ENCODE results near the gene KCNQ1OT1.

KCNQ1OT1 gene

DNA sequence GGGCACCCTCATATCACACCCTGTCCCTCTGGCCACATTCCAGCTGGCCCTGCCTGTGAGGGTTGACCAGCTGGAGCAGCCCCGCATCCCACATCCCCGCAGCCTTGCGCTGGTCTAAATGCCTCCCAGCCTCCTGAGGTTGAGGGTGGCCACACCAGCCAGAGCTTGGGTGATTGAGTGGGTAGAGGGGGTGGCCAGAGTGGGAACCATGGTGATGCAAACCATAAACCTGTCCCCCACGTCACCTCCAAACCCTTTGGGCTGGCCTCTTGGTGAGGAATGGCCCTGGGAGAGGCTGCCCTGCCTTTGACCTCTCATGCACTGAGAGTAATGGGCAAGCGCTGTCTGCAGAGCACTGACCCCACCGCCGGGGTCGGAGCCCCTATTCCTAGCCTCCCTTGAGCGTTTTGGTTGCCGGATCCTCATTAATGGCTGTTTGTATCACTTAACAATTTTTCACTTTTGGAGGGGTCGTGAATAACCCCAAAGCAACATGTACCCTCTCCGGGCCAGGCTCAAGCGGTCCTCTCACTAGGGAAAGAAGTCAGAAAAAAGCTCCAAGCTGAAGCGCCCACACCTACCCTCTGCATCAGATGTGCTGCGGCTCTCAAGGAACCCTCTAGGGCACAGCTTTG is 16.0 kb upstream of the KCNQ1OT1 start:
- no peaks in the 10 kb centered on the region for H3K36me3 ChIP-seq (ENCODE audit: insufficient read depth, low read depth, low read length)
- no peak overlapping the region for H3K27ac ChIP-seq (ENCODE audit: low read length)
- H3K9me3 ChIP-seq (ENCODE audit: insufficient read depth, low read depth, low read length): peaks cover 6% of the 10 kb centered on the region
- H3K4me3 ChIP-seq (ENCODE audit: low read length): no peak overlapping the region
- H3K9ac ChIP-seq (ENCODE audit: low read depth, low read length): no peak overlapping the region
- H3K27me3 ChIP-seq (ENCODE audit: insufficient read depth, low read length): peaks cover 100% of the 10 kb centered on the region
- H3K4me1 ChIP-seq (ENCODE audit: insufficient read depth, low read length): peaks cover 21% of the 10 kb centered on the region

DNA sequence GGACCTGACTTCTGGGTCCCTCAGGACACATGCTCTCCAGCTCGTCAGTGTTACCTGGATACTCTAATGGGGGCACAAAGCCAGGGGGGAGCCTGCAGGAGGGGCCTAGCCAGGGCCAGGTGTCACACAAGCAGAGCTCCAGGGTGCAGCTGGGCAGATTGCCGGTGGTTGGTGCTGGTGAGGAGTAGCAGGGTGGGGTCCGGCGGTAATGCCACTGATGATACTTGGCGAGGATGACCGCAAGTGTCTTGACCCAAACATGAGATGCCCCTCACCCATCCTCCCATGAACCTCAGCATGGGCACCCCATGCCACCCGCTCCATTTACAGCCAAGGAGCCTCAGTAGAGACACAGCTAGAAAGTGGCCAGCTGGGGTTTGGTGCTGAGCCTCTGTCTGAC is 15.1 kb upstream of the KCNQ1OT1 start:
- Histone ChIP-seq H3K4me1 (ENCODE audit: insufficient read depth, low read length) (peaks cover 17% of the 10 kb centered on the region), H3K36me3 (ENCODE audit: insufficient read depth, low read depth, low read length) (no peaks in the 10 kb centered on the region), H3K9me3 (ENCODE audit: insufficient read depth, low read depth, low read length) (peaks cover 14% of the 10 kb centered on the region), H3K27ac (ENCODE audit: low read length) (no peak overlapping the region), H3K9ac (ENCODE audit: low read depth, low read length) (no peak overlapping the region), H3K4me3 (ENCODE audit: low read length) (no peak overlapping the region), H3K27me3 (ENCODE audit: insufficient read depth, low read length) (peaks cover 99% of the 10 kb centered on the region)

DNA sequence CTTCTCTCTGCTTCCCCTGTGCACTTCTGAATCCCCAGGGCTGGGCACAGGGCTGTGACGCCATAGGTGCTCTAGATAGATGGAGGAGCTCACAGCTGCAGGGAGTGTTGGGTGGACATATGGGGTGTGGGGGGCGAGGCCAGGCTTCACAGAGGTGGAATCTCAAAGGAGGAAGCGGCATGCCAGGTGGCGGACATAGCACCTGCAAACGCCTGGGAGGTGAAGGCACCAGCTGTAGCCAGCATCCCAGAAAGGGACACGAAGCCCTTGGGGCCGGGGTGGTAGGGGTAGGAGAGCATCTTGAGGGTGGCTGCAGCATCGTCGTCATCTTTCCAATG is 14.6 kb upstream of the KCNQ1OT1 start:
- no peak overlapping the region for H3K4me3 ChIP-seq (ENCODE audit: low read length)
- H3K27me3 ChIP-seq (ENCODE audit: insufficient read depth, low read length): peaks cover 99% of the 10 kb centered on the region
- H3K9me3 ChIP-seq (ENCODE audit: insufficient read depth, low read depth, low read length): peaks cover 14% of the 10 kb centered on the region
- H3K36me3 ChIP-seq (ENCODE audit: insufficient read depth, low read depth, low read length): no peaks in the 10 kb centered on the region
- H3K4me1 ChIP-seq (ENCODE audit: insufficient read depth, low read length): peaks cover 15% of the 10 kb centered on the region
- H3K27ac ChIP-seq (ENCODE audit: low read length): no peak overlapping the region
- H3K9ac ChIP-seq (ENCODE audit: low read depth, low read length): no peak overlapping the region

DNA sequence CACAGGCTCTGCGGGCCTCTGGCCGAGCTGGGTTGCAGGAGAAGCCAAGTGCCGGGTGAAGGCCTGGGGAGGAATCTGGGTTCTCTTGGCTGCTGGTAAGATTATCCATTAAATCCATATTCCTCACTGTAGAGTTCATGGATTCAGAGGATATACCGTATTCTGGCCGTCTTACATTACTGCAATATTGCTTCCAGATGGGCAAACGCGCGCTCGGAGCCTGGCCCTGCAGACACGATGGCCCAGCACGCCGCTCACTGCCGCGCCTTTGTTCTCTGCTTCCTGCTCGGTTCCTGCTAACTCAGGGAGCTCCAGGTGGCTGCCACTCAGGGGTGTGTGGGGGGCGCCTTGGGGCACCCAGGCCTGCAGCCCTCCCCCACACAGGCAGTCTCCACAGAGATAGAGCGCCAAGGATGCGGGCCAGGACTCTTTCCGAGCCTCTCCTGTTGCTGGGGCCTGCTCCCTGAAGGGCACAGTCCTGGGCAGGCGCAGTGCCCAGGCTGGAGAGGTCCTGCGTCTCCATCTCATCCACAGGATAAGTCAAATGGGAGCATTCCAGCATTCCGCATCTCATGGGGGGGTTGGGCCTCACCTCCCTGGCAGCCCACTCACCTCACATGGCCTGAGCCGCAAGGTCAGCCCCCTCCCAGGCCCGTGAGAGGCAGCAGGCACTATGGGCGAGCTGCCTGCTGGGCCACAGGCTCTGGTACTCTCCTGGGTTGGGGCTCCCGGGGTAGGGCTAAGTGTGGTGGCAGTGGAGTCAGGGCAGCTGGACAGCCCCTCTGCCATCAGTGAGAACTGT is 14.1 kb upstream of the KCNQ1OT1 start:
- Histone ChIP-seq H3K36me3 (ENCODE audit: insufficient read depth, low read depth, low read length) (no peaks in the 10 kb centered on the region), H3K27ac (ENCODE audit: low read length) (no peak overlapping the region), H3K27me3 (ENCODE audit: insufficient read depth, low read length) (peaks cover 98% of the 10 kb centered on the region)

DNA sequence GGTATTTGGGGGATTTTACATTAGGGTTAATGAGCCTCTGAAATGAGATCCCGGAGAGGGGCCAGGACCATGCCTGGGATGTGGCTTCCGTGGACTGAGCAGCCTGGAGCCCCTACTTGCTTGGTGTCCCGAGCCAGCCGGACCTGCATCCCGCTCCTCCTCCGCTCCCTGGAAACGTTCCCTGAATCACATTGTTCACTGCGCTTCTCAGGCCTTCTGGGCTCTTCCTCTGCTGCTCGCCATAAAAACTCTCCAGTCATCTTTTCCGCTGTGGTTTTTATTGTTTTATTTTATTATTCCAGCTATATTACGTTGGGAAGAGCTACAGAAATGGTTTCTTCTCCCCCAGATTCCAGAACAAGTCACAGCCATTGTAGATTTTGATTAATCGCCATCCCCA is 13.3 kb upstream of the KCNQ1OT1 start:
- Histone ChIP-seq H3K9me3 (ENCODE audit: insufficient read depth, low read depth, low read length) (peaks cover 14% of the 10 kb centered on the region), H3K27me3 (ENCODE audit: insufficient read depth, low read length) (peaks cover 98% of the 10 kb centered on the region), H3K27ac (ENCODE audit: low read length) (no peak overlapping the region), H3K36me3 (ENCODE audit: insufficient read depth, low read depth, low read length) (no peaks in the 10 kb centered on the region), H3K4me1 (ENCODE audit: insufficient read depth, low read length) (peaks cover 4% of the 10 kb centered on the region; the same call in 1 of the 2 replicates), H3K4me3 (ENCODE audit: low read length) (no peak overlapping the region), H3K9ac (ENCODE audit: low read depth, low read length) (no peak overlapping the region)

More for the DNA sequence above, 14.1 kb upstream of the KCNQ1OT1 start:
- Histone ChIP-seq H3K4me3 (ENCODE audit: low read length) (no peak overlapping the region), H3K9me3 (ENCODE audit: insufficient read depth, low read depth, low read length) (peaks cover 14% of the 10 kb centered on the region), H3K4me1 (ENCODE audit: insufficient read depth, low read length) (peaks cover 11% of the 10 kb centered on the region), H3K9ac (ENCODE audit: low read depth, low read length) (no peak overlapping the region)

DNA sequence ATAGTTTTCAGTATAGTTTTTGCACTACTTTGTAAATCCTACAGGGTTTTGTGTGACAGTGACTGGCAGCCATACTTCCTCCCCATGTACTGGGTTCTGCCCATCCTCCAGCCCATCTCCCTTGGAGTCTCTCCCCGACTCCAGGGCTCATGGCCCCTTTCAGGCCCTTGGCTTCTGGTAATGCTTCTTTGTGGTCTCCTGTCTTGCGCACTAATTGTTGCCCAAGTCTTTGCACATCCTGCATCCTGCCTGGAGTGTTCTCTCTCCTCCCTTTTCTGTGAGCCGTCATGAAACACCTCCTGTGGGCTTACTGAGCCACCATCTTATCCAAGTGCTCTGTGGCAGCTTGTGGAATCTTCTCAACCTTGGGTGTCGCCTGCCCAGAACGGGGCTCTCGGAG is 11.4 kb upstream of the KCNQ1OT1 start:
- Histone ChIP-seq H3K4me3 (ENCODE audit: low read length) (no peak overlapping the region), H3K27me3 (ENCODE audit: insufficient read depth, low read length) (peaks cover 98% of the 10 kb centered on the region), H3K9ac (ENCODE audit: low read depth, low read length) (no peak overlapping the region), H3K9me3 (ENCODE audit: insufficient read depth, low read depth, low read length) (peaks cover 14% of the 10 kb centered on the region), H3K4me1 (ENCODE audit: insufficient read depth, low read length) (no peaks in the 10 kb centered on the region; the same call in 1 of the 2 replicates), H3K36me3 (ENCODE audit: insufficient read depth, low read depth, low read length) (no peaks in the 10 kb centered on the region), H3K27ac (ENCODE audit: low read length) (no peak overlapping the region)

DNA sequence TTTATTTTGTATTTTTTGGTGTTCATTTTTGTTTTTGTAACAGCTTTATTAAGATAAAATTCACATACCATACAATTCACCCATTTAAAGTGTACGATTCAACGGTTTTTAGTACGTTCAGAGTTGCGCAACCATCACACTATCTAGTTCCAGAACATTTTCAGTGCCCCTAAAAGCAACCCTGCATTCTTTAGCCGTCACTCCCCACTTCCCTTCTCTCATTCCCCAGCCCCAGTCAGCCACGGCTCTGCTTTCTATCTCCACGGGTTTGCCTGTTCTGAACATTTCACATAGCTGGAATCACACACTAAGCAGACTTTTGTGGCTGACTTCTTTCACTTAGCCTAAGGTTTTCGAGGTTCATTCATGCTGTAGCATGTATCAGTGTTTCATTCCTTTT is 9.6 kb upstream of the KCNQ1OT1 start:
- Histone ChIP-seq H3K9me3 (ENCODE audit: insufficient read depth, low read depth, low read length) (peaks cover 14% of the 10 kb centered on the region), H3K9ac (ENCODE audit: low read depth, low read length) (no peak overlapping the region), H3K27me3 (ENCODE audit: insufficient read depth, low read length) (peaks cover 98% of the 10 kb centered on the region), H3K4me1 (ENCODE audit: insufficient read depth, low read length) (no peaks in the 10 kb centered on the region; the same call in 1 of the 2 replicates), H3K27ac (ENCODE audit: low read length) (no peak overlapping the region), H3K4me3 (ENCODE audit: low read length) (no peak overlapping the region), H3K36me3 (ENCODE audit: insufficient read depth, low read depth, low read length) (no peaks in the 10 kb centered on the region)

DNA sequence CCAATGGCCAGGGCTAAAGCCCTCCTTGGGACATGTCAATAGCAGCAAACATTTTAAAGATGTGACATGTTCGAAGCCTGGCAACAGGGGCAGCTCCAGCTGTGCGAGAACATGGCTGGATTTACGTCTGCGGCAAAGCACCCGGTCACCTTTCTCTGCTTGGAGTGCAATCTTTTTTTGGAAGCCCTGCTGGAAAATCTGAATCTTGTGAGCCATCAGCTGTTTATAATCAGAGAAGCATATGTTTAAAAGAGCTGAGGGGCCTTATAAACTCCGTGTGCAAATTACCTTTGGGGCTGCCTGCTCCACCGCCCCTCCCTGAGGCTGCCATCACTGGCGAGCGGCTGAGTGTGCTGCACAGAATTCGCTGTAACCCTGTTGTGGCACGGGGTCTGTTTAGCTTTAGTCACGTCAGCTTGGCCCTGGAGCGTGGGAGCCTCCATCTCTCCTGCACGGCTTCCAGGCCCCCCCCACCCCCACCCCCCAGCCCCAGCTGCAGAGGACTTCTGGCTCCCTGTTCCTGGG is 9.0 kb upstream of the KCNQ1OT1 start:
- peaks cover 14% of the 10 kb centered on the region for H3K9me3 ChIP-seq (ENCODE audit: insufficient read depth, low read depth, low read length)
- no peaks in the 10 kb centered on the region for H3K36me3 ChIP-seq (ENCODE audit: insufficient read depth, low read depth, low read length)
- no peak overlapping the region for H3K4me3 ChIP-seq (ENCODE audit: low read length)
- peaks cover 2% of the 10 kb centered on the region; the same call in 1 of the 2 replicates for H3K4me1 ChIP-seq (ENCODE audit: insufficient read depth, low read length)
- peaks cover 98% of the 10 kb centered on the region for H3K27me3 ChIP-seq (ENCODE audit: insufficient read depth, low read length)
- H3K9ac ChIP-seq (ENCODE audit: low read depth, low read length): no peak overlapping the region
- H3K27ac ChIP-seq (ENCODE audit: low read length): no peak overlapping the region

DNA sequence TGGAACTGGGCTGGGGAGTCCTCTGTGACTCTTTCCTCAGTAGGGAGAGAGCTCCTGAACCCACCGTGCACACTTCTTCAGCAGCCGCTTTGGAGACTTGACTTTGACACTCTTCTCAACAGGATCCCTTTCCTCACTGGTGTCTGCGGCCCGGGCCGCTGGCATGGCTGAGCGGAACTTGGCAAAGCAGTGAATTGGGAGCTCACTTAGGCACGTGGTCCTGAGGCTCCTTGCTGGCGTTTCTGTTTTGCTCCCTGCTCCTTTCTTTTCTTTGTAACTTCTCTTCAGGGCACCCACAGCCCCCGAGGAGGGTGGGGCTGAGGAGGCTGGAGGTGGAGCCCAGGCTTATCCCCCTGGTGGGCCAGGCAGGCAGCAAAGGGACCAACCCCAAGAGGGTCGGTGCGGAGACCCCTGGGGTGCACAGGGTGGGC is 8.4 kb upstream of the KCNQ1OT1 start:
- Histone ChIP-seq H3K4me1 (ENCODE audit: insufficient read depth, low read length) (peaks cover 8% of the 10 kb centered on the region; the same call in 1 of the 2 replicates), H3K27me3 (ENCODE audit: insufficient read depth, low read length) (peaks cover 98% of the 10 kb centered on the region), H3K9ac (ENCODE audit: low read depth, low read length) (no peak overlapping the region), H3K9me3 (ENCODE audit: insufficient read depth, low read depth, low read length) (peaks cover 14% of the 10 kb centered on the region), H3K36me3 (ENCODE audit: insufficient read depth, low read depth, low read length) (no peaks in the 10 kb centered on the region), H3K27ac (ENCODE audit: low read length) (no peak overlapping the region), H3K4me3 (ENCODE audit: low read length) (no peak overlapping the region)

DNA sequence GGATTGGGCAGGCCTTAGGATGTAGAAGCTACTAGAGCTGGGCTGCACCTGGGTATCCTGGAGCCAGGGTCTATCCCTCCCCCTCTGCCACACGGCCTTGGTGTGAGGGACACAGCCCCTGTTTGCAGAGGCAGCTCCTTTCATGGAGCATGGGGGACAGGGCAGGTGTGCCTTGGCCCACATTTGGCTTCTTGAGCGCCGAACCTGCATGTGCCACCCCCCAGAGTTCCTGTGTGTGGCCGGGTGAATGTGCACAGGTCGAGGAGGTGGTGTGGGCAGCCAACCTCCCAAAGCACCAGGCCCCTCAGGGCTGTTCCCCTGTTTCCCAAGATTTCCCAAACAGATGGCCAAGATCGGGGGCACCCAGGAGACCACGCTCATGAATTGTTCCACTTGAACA is 7.9 kb upstream of the KCNQ1OT1 start:
- Histone ChIP-seq H3K27me3 (ENCODE audit: insufficient read depth, low read length) (peaks cover 98% of the 10 kb centered on the region), H3K4me1 (ENCODE audit: insufficient read depth, low read length) (peaks cover 10% of the 10 kb centered on the region; the same call in 1 of the 2 replicates), H3K27ac (ENCODE audit: low read length) (no peak overlapping the region)

DNA sequence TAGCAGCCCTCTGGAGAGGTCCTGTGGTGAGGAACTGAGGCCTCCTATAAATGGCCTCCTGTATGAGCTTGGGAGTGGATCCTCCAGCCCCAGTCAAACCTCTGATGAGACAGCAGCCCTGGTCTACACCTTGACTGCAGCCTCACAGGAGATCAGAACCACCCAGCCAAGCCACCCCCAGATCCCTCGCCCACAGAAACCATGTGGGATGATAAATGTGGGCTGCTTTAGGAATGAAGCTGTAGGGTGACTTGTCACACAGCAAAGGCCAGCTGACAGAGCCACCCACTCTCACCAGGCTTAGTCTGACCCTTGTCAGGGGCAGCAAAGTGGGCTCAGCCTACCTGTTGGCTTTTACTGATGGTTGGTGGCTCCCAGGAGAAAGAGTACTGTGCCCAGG is 6.5 kb upstream of the KCNQ1OT1 start:
- Histone ChIP-seq H3K27me3 (ENCODE audit: insufficient read depth, low read length) (peaks cover 98% of the 10 kb centered on the region), H3K9ac (ENCODE audit: low read depth, low read length) (no peak overlapping the region), H3K27ac (ENCODE audit: low read length) (no peak overlapping the region), H3K36me3 (ENCODE audit: insufficient read depth, low read depth, low read length) (no peaks in the 10 kb centered on the region), H3K9me3 (ENCODE audit: insufficient read depth, low read depth, low read length) (peaks cover 13% of the 10 kb centered on the region), H3K4me3 (ENCODE audit: low read length) (no peak overlapping the region), H3K4me1 (ENCODE audit: insufficient read depth, low read length) (peaks cover 13% of the 10 kb centered on the region; the same call in 1 of the 2 replicates)

More for the DNA sequence above, 7.9 kb upstream of the KCNQ1OT1 start:
- Histone ChIP-seq H3K9ac (ENCODE audit: low read depth, low read length) (no peak overlapping the region), H3K9me3 (ENCODE audit: insufficient read depth, low read depth, low read length) (peaks cover 14% of the 10 kb centered on the region), H3K4me3 (ENCODE audit: low read length) (no peak overlapping the region), H3K36me3 (ENCODE audit: insufficient read depth, low read depth, low read length) (no peaks in the 10 kb centered on the region)
